HepG2 (cell line): ENCODE measurements around the gene HDLBP.

ENCODE experiments used
- FOSL2 ChIP-seq: sonication (generic); formaldehyde crosslinking; IDR thresholded peaks from 2 replicates; pipeline ENCODE4 v1.4.0; 2020; ENCODE audit warnings: missing genetic modification reagents
- POLR2A ChIP-seq, 2 experiments: IDR thresholded peaks; 2 replicates each; pipeline ENCODE4 v1.6.1; 2011; ENCODE audit warnings: low read depth in 2 of 2, low read length in 2 of 2, mild to moderate bottlenecking in 1 of 2, moderate library complexity in 1 of 2; ENCODE audit not compliant: insufficient read depth in 1 of 2
- TF ChIP-seq, protein P1 (sequence below): sonication (generic); formaldehyde crosslinking; conservative IDR thresholded peaks from 2 replicates; pipeline ENCODE4 v1.4.0; 2020; ENCODE audit warnings: missing genetic modification reagents

GRCh38 chr2:241270531-241270930 lies 44.9 kb downstream of the HDLBP start:
- TF ChIP-seq FOSL2 (CRISPR knock-in tag), result no peak
- TF ChIP-seq, protein P1, sequence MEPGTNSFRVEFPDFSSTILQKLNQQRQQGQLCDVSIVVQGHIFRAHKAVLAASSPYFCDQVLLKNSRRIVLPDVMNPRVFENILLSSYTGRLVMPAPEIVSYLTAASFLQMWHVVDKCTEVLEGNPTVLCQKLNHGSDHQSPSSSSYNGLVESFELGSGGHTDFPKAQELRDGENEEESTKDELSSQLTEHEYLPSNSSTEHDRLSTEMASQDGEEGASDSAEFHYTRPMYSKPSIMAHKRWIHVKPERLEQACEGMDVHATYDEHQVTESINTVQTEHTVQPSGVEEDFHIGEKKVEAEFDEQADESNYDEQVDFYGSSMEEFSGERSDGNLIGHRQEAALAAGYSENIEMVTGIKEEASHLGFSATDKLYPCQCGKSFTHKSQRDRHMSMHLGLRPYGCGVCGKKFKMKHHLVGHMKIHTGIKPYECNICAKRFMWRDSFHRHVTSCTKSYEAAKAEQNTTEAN (CRISPR knock-in tag), result no peak
- peak in 1 of 2 experiments; percentile 29; a peak in 1 of 4 replicates for TF ChIP-seq POLR2A (IDR thresholded peaks at IDR 0.05; ENCODE audit: insufficient read depth in 1 of 2, low read depth in 2 of 2, low read length in 2 of 2)
